ENCODE measurements around the gene PLPPR1. TPM values are rescaled to one million over a fixed set of nuclear protein-coding genes. Genes with fewer than 3 reads are reported as not detected.

Gene PLPPR1
- total RNA-seq, 1 experiment from 2014 or later = 0.93 TPM

DNA sequence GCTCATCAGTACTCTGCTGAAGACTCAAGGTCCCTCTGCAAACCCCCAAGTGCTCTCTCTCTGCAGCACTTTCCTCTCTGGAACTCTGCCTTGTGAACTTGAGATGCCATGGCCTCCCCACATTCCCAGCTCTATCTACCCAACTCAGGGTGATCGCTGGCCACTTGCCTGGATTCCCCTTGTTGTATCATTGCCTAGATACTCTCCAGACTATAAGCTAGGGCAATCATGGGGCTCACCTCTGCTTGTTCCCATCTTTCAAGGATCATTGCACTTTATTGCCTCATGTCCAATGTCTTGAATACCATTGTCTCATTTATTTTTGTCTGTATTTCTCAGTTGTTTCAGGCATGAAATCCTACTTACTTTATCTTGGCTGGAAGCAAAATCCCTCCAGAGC lies 144.1 kb downstream of the PLPPR1 start:
- Histone ChIP-seq H3K4me3 (no peak overlapping the region), H3K4me1 (no peaks in the 10 kb centered on the region), H3K36me3 (no peaks in the 10 kb centered on the region), H3K27me3 (no peaks in the 10 kb centered on the region), H3K9me3 (replicated peaks) (0 out of 2 replicates have a peak, but pooled peaks cover 2% of the 10 kb centered on the region), H3K27ac (no peak overlapping the region)
- no peak for DNase-seq

DNA sequence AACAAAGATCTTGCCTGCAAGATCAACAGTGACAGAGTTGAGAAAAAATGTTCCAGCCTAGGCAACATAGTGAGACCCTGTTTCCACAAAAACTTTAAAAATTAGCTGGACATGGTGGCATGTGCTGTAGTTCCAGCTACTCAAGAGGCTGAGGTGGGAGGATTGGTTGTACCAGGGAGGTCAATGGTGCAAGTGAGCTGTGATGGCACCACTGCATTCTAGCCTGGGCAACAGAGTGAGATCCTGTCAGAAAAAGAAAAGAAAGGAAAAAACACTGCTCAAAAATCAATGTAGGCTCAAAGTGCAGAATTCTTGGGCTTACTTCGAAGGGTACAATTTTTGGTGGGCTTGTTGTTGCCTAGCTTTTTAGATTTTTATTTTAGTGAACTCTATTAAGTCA lies 145.4 kb downstream of the PLPPR1 start:
- Histone ChIP-seq H3K4me1 (no peaks in the 10 kb centered on the region), H3K27ac (no peak overlapping the region), H3K36me3 (no peaks in the 10 kb centered on the region), H3K9me3 (replicated peaks) (0 out of 2 replicates have a peak, but pooled peaks cover 2% of the 10 kb centered on the region), H3K27me3 (no peaks in the 10 kb centered on the region), H3K4me3 (no peak overlapping the region)
- DNase-seq = no peak

DNA sequence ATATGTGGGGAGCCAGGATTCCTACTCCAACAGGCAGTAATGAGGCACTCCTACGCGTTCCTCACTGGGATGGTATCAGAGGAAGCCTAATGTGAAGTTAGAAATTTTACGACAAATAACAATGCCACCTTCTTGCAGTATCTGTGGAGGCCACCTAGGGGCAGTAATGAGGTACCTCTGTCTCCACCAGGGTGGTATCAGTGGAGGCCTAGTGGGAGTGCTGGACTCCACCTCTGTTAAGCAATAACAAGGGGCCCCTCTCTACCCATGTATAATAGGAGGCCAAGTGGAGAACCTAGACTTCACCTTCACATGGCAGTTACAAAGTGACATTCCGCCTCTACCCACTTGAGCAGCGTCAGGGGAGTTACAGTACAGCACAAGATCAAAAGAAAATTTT lies 147.9 kb downstream of the PLPPR1 start:
- Histone ChIP-seq H3K9me3 (replicated peaks) (0 out of 2 replicates have a peak, but pooled peaks cover 2% of the 10 kb centered on the region), H3K4me3 (no peak overlapping the region), H3K27ac (no peak overlapping the region), H3K27me3 (no peaks in the 10 kb centered on the region), H3K4me1 (no peaks in the 10 kb centered on the region), H3K36me3 (no peaks in the 10 kb centered on the region)
- peak; percentile 19 to 49 for DNase-seq

DNA sequence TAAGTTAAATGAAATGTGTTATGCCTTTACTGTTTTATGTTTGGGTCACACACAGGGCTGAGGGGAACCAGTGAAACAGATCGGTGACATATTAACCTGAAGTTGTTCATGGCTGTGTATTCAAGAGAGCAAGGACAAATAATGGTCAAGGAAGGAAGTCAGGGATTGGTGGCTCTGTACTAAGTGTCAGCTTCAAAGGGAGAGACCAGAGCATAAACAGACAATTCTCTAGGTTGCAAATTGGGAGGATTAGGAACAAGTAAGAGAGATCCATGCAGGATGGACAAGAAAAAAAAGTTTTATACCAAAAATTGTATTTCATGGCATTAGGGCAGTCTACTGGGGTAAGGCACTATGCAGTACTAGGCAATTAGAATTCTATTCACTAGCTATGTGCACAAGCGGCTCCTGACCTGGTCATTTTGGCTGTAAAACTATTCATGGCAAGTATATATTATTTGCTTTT lies 156.3 kb downstream of the PLPPR1 start:
- Histone ChIP-seq H3K9me3 (replicated peaks) (no peaks in the 10 kb centered on the region), H3K36me3 (no peaks in the 10 kb centered on the region), H3K27ac (no peak overlapping the region), H3K4me3 (no peak overlapping the region), H3K4me1 (no peaks in the 10 kb centered on the region), H3K27me3 (no peaks in the 10 kb centered on the region)
- no peak for DNase-seq

DNA sequence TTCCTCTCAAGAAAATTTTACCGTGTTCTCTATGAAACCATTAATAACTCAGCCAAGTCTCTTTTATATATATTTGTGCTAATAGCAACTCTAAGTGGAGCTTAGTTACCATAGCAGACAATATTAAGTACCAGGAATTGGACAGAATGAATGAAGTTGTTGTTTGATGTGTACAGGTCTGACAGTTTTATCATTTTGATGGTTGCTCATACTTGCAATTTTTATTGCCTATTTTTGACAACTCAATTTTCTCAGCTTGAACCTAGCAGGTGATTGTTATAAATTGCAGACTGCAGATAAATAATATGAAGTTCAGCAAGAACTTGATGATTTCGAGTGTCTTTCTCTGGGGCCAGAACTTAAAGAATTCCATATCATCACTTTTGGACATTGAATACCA lies 163.2 kb downstream of the PLPPR1 start:
- Histone ChIP-seq H3K4me1 (no peaks in the 10 kb centered on the region), H3K36me3 (no peaks in the 10 kb centered on the region), H3K4me3 (no peak overlapping the region), H3K27ac (no peak overlapping the region), H3K27me3 (no peaks in the 10 kb centered on the region), H3K9me3 (replicated peaks) (no peaks in the 10 kb centered on the region)
- no peak for DNase-seq

DNA sequence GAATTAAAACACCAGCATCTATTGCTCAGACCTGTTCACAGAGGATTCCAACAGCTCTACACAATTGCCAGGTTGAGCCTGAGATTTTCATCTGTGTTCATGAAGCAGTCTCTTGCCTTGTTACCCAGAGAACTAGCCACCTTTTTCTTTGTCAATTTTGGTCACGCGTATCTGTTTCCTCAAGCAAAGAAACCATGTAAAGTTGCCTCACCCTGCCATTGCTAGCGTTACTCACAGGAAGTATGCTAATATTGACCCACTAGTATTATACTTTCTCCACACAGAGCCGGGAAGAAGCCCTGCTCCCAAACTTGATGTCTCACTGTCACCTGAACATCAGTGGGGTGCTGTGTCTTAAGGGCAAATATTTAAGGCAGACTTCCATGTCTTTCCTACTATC lies 168.5 kb downstream of the PLPPR1 start:
- DNase-seq = no peak
- no peak overlapping the region for H3K27ac ChIP-seq
- H3K27me3 ChIP-seq = no peaks in the 10 kb centered on the region
- no peaks in the 10 kb centered on the region for H3K4me1 ChIP-seq
- H3K4me3 ChIP-seq = no peak overlapping the region
- H3K9me3 ChIP-seq (replicated peaks) = no peaks in the 10 kb centered on the region
- no peaks in the 10 kb centered on the region for H3K36me3 ChIP-seq

DNA sequence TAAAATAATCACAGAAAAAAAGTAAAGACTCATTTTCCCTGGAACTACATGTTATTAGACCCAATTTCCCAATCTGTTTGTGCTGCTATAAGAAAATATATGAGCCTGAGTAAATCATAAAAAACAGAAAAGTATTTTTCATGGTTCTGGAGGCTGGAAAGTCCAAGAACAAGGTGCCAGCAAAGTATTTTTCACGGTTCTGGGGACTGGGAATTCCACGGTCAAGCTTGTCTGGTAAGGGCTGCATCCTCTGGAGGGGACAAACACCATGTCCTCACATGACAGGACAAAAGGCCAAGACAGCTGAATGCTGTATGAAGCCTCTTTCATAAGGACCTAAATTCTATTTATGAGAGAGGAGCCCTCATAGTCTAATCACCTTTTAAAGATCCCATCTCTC lies 172.3 kb downstream of the PLPPR1 start:
- no peak for DNase-seq
- Histone ChIP-seq H3K4me1 (no peaks in the 10 kb centered on the region; the same call in 1 of the 2 replicates), H3K9me3 (replicated peaks) (no peaks in the 10 kb centered on the region), H3K36me3 (no peaks in the 10 kb centered on the region), H3K4me3 (no peak overlapping the region), H3K27me3 (no peaks in the 10 kb centered on the region), H3K27ac (no peak overlapping the region)

DNA sequence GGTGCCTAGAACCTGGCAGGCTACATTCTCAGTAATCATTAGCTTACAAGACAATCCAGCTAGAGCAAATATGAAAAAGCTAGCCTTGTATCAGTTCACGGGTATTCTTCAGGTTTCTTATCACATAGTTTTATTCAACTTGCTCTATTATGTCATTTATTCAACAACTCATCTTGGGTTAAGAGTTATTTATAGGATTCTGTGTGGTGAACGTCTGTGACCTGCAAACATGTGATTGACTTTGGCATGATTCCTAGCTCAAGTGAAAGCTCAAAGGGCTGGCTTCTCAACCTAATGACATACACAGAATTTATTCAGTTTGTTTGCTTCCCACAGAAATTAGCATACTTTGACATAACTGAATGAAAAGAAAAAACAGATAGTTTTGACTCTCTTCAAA lies 173.1 kb downstream of the PLPPR1 start:
- H3K4me3 ChIP-seq = no peak overlapping the region
- no peak overlapping the region for H3K27ac ChIP-seq
- H3K27me3 ChIP-seq = no peaks in the 10 kb centered on the region
- no peaks in the 10 kb centered on the region for H3K9me3 ChIP-seq (replicated peaks)
- DNase-seq = no peak
- H3K4me1 ChIP-seq = no peaks in the 10 kb centered on the region; the same call in 1 of the 2 replicates
- H3K36me3 ChIP-seq = no peaks in the 10 kb centered on the region

DNA sequence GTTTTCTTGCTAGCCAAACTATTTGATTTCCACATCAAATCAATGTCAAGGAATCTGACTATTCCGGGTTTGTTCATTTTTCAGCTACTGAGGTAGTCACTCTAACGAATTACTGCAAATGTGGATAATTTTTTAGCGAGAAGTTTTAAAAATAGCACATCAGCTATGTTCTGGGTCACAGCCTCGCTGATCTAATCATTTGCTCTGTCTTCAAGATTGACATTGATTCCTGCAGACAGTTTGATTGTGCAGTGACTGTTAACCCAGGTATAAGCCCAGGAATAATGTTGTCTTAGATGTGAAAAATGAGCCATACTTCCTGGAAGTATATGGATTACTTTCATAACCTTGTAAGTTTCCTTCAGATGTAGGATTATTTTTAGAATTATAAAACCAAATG lies 181.1 kb downstream of the PLPPR1 start:
- no peaks in the 10 kb centered on the region; the same call in 1 of the 2 replicates for H3K4me1 ChIP-seq
- H3K27me3 ChIP-seq = no peaks in the 10 kb centered on the region
- H3K36me3 ChIP-seq = no peaks in the 10 kb centered on the region
- no peaks in the 10 kb centered on the region for H3K9me3 ChIP-seq (replicated peaks)
- no peak for DNase-seq
- no peak overlapping the region for H3K4me3 ChIP-seq
- no peak overlapping the region for H3K27ac ChIP-seq

DNA sequence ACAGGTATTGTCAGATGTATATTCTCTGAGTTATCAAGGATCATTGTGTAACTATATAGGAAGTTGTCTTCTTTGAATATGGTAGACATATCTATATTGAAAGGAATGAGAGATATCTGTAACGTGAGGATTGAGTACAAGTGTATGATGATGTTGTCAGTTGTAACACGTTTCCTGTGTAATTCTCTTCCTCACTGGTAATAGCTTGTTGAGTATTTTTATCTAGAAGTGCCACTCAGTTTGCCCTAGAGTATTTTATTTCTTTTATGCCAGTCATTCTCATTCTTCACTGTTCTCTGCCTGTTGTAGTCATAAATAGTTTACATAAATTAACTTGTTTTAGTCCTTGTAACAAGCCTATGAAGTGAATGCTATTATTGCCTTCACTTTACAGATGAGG lies 184.1 kb downstream of the PLPPR1 start:
- no peaks in the 10 kb centered on the region for H3K27me3 ChIP-seq
- no peak for DNase-seq
- H3K4me3 ChIP-seq = no peak overlapping the region
- no peaks in the 10 kb centered on the region for H3K36me3 ChIP-seq
- H3K9me3 ChIP-seq (replicated peaks) = no peaks in the 10 kb centered on the region
- no peak overlapping the region for H3K27ac ChIP-seq
- H3K4me1 ChIP-seq = no peaks in the 10 kb centered on the region

DNA sequence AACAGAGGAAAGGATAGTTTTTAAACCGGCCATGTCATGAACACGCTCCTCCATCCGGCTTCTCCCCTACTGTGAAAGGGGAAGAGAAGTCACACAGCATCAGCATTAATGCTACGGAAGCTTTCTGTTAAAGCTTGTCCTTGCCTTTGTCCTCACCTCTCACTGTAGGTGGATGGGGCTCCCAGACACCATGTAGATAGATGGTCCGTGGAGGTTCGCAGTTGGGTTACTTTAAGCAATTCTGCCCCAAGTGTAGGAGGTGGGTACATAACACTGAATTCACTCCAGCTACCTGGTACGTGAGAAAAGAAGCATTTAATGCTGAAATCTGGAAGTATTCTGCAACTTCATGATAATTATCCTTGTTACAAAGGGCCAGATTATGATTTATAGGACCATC lies 190.5 kb downstream of the PLPPR1 start:
- Histone ChIP-seq H3K36me3 (no peaks in the 10 kb centered on the region), H3K4me1 (no peaks in the 10 kb centered on the region), H3K4me3 (no peak overlapping the region), H3K27ac (no peak overlapping the region), H3K9me3 (replicated peaks) (no peaks in the 10 kb centered on the region), H3K27me3 (no peaks in the 10 kb centered on the region)
- DNase-seq = no peak

DNA sequence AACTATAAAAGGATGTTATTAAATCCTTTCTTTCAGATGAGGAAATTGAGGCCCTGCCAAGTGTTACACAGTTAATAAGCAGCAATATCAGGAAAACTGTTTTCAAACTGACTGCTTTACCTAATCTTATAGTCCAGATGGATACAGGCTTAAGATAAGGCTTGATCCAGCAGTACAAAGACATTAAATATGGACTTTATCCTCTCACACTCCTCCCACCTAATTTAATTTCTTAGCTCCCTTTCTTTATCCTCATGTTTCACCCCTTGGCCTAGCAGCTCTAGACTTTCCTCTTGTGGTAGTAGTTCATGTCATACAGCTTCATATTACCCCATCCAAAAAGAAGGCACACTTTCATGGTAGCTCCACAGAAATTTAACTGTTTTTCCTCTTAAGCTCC lies 191.8 kb downstream of the PLPPR1 start:
- Histone ChIP-seq H3K27ac (no peak overlapping the region), H3K27me3 (no peaks in the 10 kb centered on the region), H3K36me3 (no peaks in the 10 kb centered on the region), H3K4me3 (no peak overlapping the region), H3K9me3 (replicated peaks) (no peaks in the 10 kb centered on the region), H3K4me1 (no peaks in the 10 kb centered on the region)
- DNase-seq = no peak

DNA sequence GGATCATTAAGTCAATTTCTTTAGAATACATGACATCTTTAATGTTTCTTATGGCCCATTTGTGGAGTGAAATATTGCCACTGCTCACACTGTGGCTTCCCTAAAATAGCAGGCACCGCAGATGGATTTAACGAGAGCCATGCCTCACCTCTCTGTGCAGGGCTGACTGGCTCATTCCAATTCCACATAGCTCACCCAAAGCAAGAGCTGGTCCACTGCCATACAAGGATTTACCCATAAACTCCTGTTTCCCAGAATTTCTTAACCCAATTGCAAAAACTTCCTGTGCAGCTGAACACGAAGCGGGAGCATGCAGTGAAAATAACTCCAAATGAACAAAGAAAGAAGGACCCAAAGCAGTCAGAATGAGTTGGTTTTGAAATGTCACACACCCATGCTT lies 196.7 kb downstream of the PLPPR1 start:
- H3K9me3 ChIP-seq (replicated peaks) = no peaks in the 10 kb centered on the region
- no peak overlapping the region for H3K27ac ChIP-seq
- H3K36me3 ChIP-seq = no peaks in the 10 kb centered on the region
- H3K27me3 ChIP-seq = no peaks in the 10 kb centered on the region; the same call in 1 of the 2 replicates
- DNase-seq = no peak
- no peaks in the 10 kb centered on the region for H3K4me1 ChIP-seq
- no peak overlapping the region for H3K4me3 ChIP-seq

DNA sequence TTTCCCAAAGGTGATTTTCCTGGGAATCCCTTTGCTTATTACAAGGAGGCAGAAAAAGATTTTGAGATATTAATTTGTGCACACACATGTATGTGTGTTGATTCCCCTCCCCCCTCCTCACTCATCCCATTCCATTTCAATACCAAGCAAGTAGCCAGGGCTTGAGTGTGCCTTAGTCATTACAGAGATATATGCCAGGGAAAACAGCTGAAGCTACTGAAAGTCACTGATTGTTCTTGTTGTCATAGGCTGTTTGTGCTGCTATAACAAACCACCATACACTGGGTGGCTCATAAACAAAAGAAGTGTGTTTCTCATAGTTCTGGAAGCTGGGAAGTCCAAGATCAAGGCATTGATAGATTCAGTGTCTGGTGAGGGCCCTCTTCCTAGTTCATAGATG lies 197.6 kb downstream of the PLPPR1 start:
- Histone ChIP-seq H3K27ac (no peak overlapping the region), H3K4me1 (no peaks in the 10 kb centered on the region), H3K4me3 (no peak overlapping the region), H3K27me3 (no peaks in the 10 kb centered on the region; the same call in 1 of the 2 replicates), H3K9me3 (replicated peaks) (no peaks in the 10 kb centered on the region), H3K36me3 (no peaks in the 10 kb centered on the region)
- DNase-seq = no peak

DNA sequence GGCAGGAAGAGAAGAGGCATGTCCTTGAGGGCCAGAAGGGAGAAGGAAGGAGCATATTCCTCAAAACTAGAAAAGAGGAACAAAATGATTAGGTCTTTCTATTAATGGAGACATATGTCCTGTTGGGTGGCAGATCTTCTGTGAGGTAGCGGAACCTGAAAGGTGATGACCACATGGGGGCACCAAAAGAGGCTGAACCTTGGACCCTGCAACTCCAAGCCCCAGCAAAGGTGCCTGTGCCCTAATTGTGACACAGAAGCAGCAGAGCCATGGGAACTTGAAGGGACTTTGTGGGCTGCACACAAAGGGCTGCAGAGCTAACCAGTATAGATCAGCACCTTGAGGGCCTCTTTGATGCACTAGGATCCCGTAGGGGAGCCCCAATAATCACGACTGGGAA lies 198.3 kb downstream of the PLPPR1 start:
- no peaks in the 10 kb centered on the region for H3K9me3 ChIP-seq (replicated peaks)
- peak in 1 of 2 experiments; percentile 29 for DNase-seq
- H3K36me3 ChIP-seq = no peaks in the 10 kb centered on the region
- no peaks in the 10 kb centered on the region; the same call in 1 of the 2 replicates for H3K27me3 ChIP-seq
- no peak overlapping the region for H3K4me3 ChIP-seq
- H3K4me1 ChIP-seq = no peaks in the 10 kb centered on the region
- H3K27ac ChIP-seq = no peak overlapping the region

DNA sequence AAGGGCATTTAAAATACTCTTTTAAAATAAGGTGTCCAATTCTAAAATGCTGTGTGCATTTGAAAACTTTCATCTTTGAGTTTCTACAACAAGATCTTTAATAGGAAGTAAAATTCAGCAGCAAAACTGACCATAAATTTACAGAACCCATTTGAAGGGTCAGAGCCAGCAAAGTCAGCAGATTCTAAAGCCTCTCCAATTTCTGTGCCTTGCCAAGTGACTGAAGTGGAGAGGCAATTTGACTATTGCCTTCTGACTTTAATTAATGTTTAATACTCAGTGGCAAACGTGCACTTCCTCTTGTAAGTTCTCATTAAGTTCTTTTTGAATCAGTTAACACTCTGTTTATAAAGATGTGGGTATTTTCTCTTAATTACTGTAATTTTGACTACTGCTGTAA lies 201.1 kb downstream of the PLPPR1 start:
- Histone ChIP-seq H3K4me3 (no peak overlapping the region), H3K36me3 (no peaks in the 10 kb centered on the region), H3K27ac (no peak overlapping the region), H3K4me1 (no peaks in the 10 kb centered on the region), H3K27me3 (no peaks in the 10 kb centered on the region; the same call in 1 of the 2 replicates), H3K9me3 (replicated peaks) (no peaks in the 10 kb centered on the region)
- no peak for DNase-seq
